ENCODE measurements around the gene IFNAR1.

Gene IFNAR1

DNA sequence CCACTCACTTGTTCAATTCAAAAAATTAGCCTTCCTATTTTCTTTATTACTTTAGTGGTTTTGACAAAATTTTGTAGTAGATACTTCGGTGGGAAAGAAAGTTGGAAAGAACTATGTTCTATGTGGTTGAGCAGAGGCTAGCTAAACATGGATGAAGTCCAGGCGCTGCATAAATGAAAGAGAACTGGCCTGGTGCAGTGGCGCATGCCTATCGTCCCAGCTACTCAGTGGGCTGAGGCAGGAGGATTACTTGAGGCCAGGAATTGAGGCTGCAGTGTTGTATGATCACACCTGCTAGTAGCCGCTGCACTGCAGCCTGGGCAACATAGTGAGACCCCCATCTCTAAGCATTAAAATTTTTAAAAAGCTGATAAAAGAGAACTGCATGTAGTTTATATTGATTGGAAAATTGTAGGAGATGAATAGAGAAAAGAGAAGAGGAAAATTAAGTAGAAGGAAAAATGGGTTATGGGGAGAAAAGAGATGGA is 21.0 kb downstream of the IFNAR1 start:
- no peak for ATAC-seq
- TF ChIP-seq RARB (CRISPR knock-in tag; IDR thresholded peaks at IDR 0.05) (no peak), ZNF565 (CRISPR knock-in tag; conservative IDR thresholded peaks at IDR 0.05; ENCODE audit: low read depth) (no peak), PPARA (CRISPR knock-in tag; IDR thresholded peaks at IDR 0.05; ENCODE audit: borderline replicate concordance) (no peak), POU6F1 (CRISPR knock-in tag; IDR thresholded peaks at IDR 0.05; ENCODE audit: borderline replicate concordance, low read depth) (no peak), ISL1 (CRISPR knock-in tag; IDR thresholded peaks at IDR 0.05) (no peak), CREB5 (CRISPR knock-in tag; IDR thresholded peaks at IDR 0.05; ENCODE audit: low read depth) (no peak), ARNTL (CRISPR knock-in tag; IDR thresholded peaks at IDR 0.05; ENCODE audit: borderline replicate concordance, low read depth) (no peak), SNAI2 (CRISPR knock-in tag; IDR thresholded peaks at IDR 0.05) (no peak), ZNF8 (CRISPR knock-in tag; IDR thresholded peaks at IDR 0.05) (no peak), ESRRG (CRISPR knock-in tag; IDR thresholded peaks at IDR 0.05) (no peak), ZNF70 (CRISPR knock-in tag; IDR thresholded peaks at IDR 0.05) (no peak)
- TF ChIP-seq, protein P1, sequence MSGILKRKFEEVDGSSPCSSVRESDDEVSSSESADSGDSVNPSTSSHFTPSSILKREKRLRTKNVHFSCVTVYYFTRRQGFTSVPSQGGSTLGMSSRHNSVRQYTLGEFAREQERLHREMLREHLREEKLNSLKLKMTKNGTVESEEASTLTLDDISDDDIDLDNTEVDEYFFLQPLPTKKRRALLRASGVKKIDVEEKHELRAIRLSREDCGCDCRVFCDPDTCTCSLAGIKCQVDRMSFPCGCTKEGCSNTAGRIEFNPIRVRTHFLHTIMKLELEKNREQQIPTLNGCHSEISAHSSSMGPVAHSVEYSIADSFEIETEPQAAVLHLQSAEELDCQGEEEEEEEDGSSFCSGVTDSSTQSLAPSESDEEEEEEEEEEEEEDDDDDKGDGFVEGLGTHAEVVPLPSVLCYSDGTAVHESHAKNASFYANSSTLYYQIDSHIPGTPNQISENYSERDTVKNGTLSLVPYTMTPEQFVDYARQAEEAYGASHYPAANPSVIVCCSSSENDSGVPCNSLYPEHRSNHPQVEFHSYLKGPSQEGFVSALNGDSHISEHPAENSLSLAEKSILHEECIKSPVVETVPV (CRISPR knock-in tag; IDR thresholded peaks at IDR 0.05) = no peak

DNA sequence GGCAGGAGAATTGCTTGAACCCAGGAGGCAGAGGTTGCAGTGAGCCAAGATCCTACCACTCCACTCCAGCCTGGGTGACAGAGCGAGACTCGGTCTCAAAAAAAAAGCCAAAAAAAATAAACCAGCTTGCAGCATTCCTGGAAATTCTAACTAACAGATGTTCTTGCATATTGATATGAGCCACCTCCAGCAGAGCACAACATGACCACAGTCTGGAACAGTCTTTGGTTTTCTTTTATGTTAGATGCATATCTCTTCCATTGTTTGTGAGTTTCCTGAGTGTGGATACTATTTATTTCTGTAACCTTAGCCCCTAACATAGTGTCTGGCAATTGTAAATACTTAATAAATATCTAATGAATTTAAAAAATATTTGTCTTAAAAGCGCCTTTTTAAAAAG is 23.9 kb downstream of the IFNAR1 start:
- no peak for TF ChIP-seq ZNF70 (CRISPR knock-in tag; IDR thresholded peaks at IDR 0.05)
- TF ChIP-seq, protein P2, sequence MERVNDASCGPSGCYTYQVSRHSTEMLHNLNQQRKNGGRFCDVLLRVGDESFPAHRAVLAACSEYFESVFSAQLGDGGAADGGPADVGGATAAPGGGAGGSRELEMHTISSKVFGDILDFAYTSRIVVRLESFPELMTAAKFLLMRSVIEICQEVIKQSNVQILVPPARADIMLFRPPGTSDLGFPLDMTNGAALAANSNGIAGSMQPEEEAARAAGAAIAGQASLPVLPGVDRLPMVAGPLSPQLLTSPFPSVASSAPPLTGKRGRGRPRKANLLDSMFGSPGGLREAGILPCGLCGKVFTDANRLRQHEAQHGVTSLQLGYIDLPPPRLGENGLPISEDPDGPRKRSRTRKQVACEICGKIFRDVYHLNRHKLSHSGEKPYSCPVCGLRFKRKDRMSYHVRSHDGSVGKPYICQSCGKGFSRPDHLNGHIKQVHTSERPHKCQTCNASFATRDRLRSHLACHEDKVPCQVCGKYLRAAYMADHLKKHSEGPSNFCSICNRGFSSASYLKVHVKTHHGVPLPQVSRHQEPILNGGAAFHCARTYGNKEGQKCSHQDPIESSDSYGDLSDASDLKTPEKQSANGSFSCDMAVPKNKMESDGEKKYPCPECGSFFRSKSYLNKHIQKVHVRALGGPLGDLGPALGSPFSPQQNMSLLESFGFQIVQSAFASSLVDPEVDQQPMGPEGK (CRISPR knock-in tag; IDR thresholded peaks at IDR 0.05; ENCODE audit: borderline replicate concordance) = no peak
- TF ChIP-seq PPARA (CRISPR knock-in tag; IDR thresholded peaks at IDR 0.05; ENCODE audit: borderline replicate concordance) = no peak
- TF ChIP-seq ISL1 (CRISPR knock-in tag; IDR thresholded peaks at IDR 0.05) = no peak
- no peak for TF ChIP-seq CREB5 (CRISPR knock-in tag; IDR thresholded peaks at IDR 0.05; ENCODE audit: low read depth)
- TF ChIP-seq ZNF8 (CRISPR knock-in tag; IDR thresholded peaks at IDR 0.05) = no peak
- no peak for TF ChIP-seq BACH2 (CRISPR knock-in tag; IDR thresholded peaks at IDR 0.05; ENCODE audit: borderline replicate concordance)
- TF ChIP-seq TCF4 (CRISPR knock-in tag; IDR thresholded peaks at IDR 0.05; ENCODE audit: borderline replicate concordance) = no peak
- no peak for TF ChIP-seq POU6F1 (CRISPR knock-in tag; IDR thresholded peaks at IDR 0.05; ENCODE audit: borderline replicate concordance, low read depth)
- no peak for TF ChIP-seq ZNF565 (CRISPR knock-in tag; conservative IDR thresholded peaks at IDR 0.05; ENCODE audit: low read depth)
- TF ChIP-seq ESRRG (CRISPR knock-in tag; IDR thresholded peaks at IDR 0.05) = no peak
- no peak for TF ChIP-seq TSHZ2 (CRISPR knock-in tag; IDR thresholded peaks at IDR 0.05)
- no peak for TF ChIP-seq ZFP30 (CRISPR knock-in tag; IDR thresholded peaks at IDR 0.05)
- no peak for TF ChIP-seq CSDC2 (CRISPR knock-in tag; IDR thresholded peaks at IDR 0.05)
- TF ChIP-seq OSR1 (CRISPR knock-in tag; IDR thresholded peaks at IDR 0.05) = no peak
- no peak for TF ChIP-seq ZFP3 (CRISPR knock-in tag; IDR thresholded peaks at IDR 0.05)
- ATAC-seq = no peak

Measured in SK-N-SH treated with all-trans-retinoic acid at 6 μM for 48 hours (cell line).